Panc1 (cell line): ENCODE measurements around the gene INF2. TPM values are rescaled to one million over a fixed set of nuclear protein-coding genes. Genes with fewer than 3 reads are reported as not detected.

Experiments
- ATAC-seq: fragments of 200-7000 bp; cut with Tn5 transposase; 2 replicates; pipeline ENCODE4 v1.9.1; 2020; ENCODE audit warnings: mild to moderate bottlenecking, moderate library complexity
- BruUV-seq: library from RNA; stranded (reverse); fragments of 400-500 nt; replicated peaks from 2 replicates; lab custom pipeline; 2021; lab: Mats Ljungman, UMichigan
- CTCF ChIA-PET: fragments of 300-600 bp; sonication (Branson Sonifier 250); formaldehyde crosslinking; loops from one replicate; lab custom pipeline; 2022; ENCODE audit warnings: antibody characterized with exemption; lab: Charles Lee
- POLR2A ChIA-PET: fragments of 300-600 bp; sonication (Branson Sonifier 250); formaldehyde crosslinking; loops from one replicate; lab custom pipeline; 2022; ENCODE audit warnings: antibody characterized with exemption; lab: Charles Lee
- DNase-seq: peaks from one replicate; pipeline ENCODE4 v3.0.0-alpha.2; 2010; ENCODE audit warnings: low read depth, low spot score
- H3K27ac ChIP-seq: 2 replicates; pipeline ENCODE4 v1.5.1; 2011; ENCODE audit warnings: mild to moderate bottlenecking, low read length, inconsistent platforms
- H3K27me3 ChIP-seq: fragments of 200-500 bp; sonication (Bioruptor generic); 2 replicates; pipeline ENCODE4 v1.6.0; 2014; ENCODE audit warnings: low read length, inconsistent platforms; ENCODE audit not compliant: control insufficient read depth, insufficient read depth
- H3K36me3 ChIP-seq: fragments of 200-500 bp; sonication (Bioruptor generic); 2 replicates; pipeline ENCODE4 v1.5.1; 2014; ENCODE audit warnings: inconsistent platforms, mild to moderate bottlenecking, low read length, moderate library complexity; ENCODE audit not compliant: control insufficient read depth, insufficient read depth
- H3K4me1 ChIP-seq: 2 replicates; pipeline ENCODE4 v1.5.1; 2011; ENCODE audit warnings: inconsistent platforms, mild to moderate bottlenecking, low read length, moderate library complexity; ENCODE audit not compliant: control insufficient read depth, insufficient read depth
- H3K4me3 ChIP-seq, 2 experiments: 2 replicates each; pipeline ENCODE4 v1.5.1; 2011 to 2012; ENCODE audit warnings: low read depth in 2 of 2, low read length in 2 of 2, mild to moderate bottlenecking in 2 of 2, inconsistent platforms in 1 of 2, moderate library complexity in 1 of 2
- H3K9me3 ChIP-seq: fragments of 200-500 bp; sonication (Bioruptor generic); 2 replicates; pipeline ENCODE4 v1.5.1; 2014; ENCODE audit warnings: low read depth, mild to moderate bottlenecking, inconsistent platforms, low read length, moderate library complexity; ENCODE audit not compliant: control insufficient read depth, insufficient read depth
- POLR2AphosphoS5 ChIP-seq: IDR thresholded peaks from 2 replicates; pipeline ENCODE4 v1.6.1; 2012; ENCODE audit warnings: mild to moderate bottlenecking, low read depth, low read length, moderate library complexity
- SIN3A ChIP-seq: IDR thresholded peaks from 2 replicates; pipeline ENCODE4 v1.6.1; 2012; ENCODE audit warnings: low read depth, mild to moderate bottlenecking, low read length, moderate library complexity, borderline replicate concordance; ENCODE audit not compliant: insufficient read depth
- TCF7L2 ChIP-seq: IDR thresholded peaks from 2 replicates; pipeline ENCODE4 v1.6.1; 2011; ENCODE audit warnings: mild to moderate bottlenecking, low read depth, low read length, inconsistent platforms
- in situ Hi-C: cut with HindIII; loops from 2 replicates; pipeline ENCODE4 v1.10.0; 2016; ENCODE audit warnings: low sequenced_read_pairs, low pct_unique_long_range_greater_than_20kb
- intact Hi-C: fragments of 100-400 bp; cut with micrococcal nuclease; formaldehyde crosslinking; loops from one replicate; pipeline ENCODE4 v1.10.0; 2022; ENCODE audit not compliant: unreplicated experiment
- total RNA-seq: library from RNA; stranded (reverse); gene quantifications from one replicate; pipeline ENCODE4 v1.2.1, GENCODE V29; 2021; ENCODE audit not compliant: unreplicated experiment
- TF ChIP-seq, protein P1 (sequence below), 2 experiments: IDR thresholded peaks; 2 replicates each; pipeline ENCODE4 v1.6.1; 2011 to 2012; ENCODE audit warnings: low read depth in 2 of 2, control low read depth in 1 of 2, low read length in 1 of 2, mild to moderate bottlenecking in 1 of 2, moderate library complexity in 1 of 2; ENCODE audit not compliant: insufficient read depth in 1 of 2
- TF ChIP-seq, protein P2 (sequence below): fragments of 450-650 bp; IDR thresholded peaks from 2 replicates; pipeline ENCODE4 v1.5.1; 2017; ENCODE audit warnings: mild to moderate bottlenecking

The INF2 gene
- total RNA-seq, 1 experiment from 2014 or later, result 195 TPM

DNA sequence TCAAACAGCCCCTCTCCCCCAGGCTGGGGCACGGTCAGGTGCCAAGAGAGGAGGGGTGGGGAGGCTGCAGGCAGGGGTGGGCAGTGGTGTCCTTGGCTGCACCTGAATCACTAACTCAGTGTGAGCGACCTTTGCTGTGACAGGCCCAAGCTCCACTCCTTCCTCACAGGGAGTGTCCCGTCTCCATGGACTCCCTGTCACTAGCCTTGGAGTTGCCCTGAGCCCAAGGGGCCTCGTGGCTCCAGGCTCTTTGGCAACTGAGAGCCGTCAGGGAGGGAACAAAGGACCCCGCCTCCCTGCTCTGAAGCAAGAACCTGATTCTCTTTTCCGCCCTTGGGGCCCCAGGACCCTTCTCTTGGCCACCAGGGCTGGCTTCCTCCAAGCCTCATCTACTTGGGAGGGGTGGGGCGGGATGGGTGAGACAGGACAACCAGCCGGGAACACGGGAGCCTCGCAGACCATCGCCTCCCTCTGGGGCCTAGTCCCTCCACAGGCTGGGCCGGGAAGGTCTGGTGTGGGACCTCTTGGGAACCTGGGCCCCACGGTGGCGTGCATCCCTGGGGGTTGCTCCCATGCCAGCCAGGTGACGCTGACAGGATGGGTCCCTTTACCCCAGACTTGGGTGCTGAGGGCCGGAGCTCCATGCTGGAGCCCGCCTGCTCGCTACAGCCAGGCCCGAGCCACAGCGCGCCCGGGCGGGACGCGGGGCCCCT is 33.7 kb downstream of the INF2 start:
- in situ Hi-C loops, result no loop called here
- TF ChIP-seq POLR2AphosphoS5 (peak; percentile 45; the same call in 1 of the 2 replicates), SIN3A (no peak)
- TF ChIP-seq, protein P1, sequence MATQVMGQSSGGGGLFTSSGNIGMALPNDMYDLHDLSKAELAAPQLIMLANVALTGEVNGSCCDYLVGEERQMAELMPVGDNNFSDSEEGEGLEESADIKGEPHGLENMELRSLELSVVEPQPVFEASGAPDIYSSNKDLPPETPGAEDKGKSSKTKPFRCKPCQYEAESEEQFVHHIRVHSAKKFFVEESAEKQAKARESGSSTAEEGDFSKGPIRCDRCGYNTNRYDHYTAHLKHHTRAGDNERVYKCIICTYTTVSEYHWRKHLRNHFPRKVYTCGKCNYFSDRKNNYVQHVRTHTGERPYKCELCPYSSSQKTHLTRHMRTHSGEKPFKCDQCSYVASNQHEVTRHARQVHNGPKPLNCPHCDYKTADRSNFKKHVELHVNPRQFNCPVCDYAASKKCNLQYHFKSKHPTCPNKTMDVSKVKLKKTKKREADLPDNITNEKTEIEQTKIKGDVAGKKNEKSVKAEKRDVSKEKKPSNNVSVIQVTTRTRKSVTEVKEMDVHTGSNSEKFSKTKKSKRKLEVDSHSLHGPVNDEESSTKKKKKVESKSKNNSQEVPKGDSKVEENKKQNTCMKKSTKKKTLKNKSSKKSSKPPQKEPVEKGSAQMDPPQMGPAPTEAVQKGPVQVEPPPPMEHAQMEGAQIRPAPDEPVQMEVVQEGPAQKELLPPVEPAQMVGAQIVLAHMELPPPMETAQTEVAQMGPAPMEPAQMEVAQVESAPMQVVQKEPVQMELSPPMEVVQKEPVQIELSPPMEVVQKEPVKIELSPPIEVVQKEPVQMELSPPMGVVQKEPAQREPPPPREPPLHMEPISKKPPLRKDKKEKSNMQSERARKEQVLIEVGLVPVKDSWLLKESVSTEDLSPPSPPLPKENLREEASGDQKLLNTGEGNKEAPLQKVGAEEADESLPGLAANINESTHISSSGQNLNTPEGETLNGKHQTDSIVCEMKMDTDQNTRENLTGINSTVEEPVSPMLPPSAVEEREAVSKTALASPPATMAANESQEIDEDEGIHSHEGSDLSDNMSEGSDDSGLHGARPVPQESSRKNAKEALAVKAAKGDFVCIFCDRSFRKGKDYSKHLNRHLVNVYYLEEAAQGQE (IDR thresholded peaks at IDR 0.05; ENCODE audit: insufficient read depth in 1 of 2, low read depth in 2 of 2, low read length in 1 of 2), result no peak
- TF ChIP-seq, protein P2, sequence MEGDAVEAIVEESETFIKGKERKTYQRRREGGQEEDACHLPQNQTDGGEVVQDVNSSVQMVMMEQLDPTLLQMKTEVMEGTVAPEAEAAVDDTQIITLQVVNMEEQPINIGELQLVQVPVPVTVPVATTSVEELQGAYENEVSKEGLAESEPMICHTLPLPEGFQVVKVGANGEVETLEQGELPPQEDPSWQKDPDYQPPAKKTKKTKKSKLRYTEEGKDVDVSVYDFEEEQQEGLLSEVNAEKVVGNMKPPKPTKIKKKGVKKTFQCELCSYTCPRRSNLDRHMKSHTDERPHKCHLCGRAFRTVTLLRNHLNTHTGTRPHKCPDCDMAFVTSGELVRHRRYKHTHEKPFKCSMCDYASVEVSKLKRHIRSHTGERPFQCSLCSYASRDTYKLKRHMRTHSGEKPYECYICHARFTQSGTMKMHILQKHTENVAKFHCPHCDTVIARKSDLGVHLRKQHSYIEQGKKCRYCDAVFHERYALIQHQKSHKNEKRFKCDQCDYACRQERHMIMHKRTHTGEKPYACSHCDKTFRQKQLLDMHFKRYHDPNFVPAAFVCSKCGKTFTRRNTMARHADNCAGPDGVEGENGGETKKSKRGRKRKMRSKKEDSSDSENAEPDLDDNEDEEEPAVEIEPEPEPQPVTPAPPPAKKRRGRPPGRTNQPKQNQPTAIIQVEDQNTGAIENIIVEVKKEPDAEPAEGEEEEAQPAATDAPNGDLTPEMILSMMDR, result 0 out of 2 replicates have a peak, but pooled peaks have one; percentile 70
- ChIA-PET POLR2A (no interaction called here), CTCF (interaction anchor here (0.6 kb wide), 1 partner anchor 30 kb away, joined by 5 read pairs; no protein-coding TSS in a partner anchor)
- ATAC-seq (peak; percentile 11), DNase-seq (no peak)
- peaks cover 33% of the 10 kb centered on the region for H3K4me1 ChIP-seq
- H3K27ac ChIP-seq, result peak overlapping the region; percentile 63
- BruUV-seq, result no TSS peak
- H3K27me3 ChIP-seq, result no peaks in the 10 kb centered on the region
- H3K4me3 ChIP-seq, result peak overlapping the region; percentile 42 to 52
- H3K36me3 ChIP-seq, result no peaks in the 10 kb centered on the region
- H3K9me3 ChIP-seq, result no peaks in the 10 kb centered on the region
- intact Hi-C loops, result no loop called here

DNA sequence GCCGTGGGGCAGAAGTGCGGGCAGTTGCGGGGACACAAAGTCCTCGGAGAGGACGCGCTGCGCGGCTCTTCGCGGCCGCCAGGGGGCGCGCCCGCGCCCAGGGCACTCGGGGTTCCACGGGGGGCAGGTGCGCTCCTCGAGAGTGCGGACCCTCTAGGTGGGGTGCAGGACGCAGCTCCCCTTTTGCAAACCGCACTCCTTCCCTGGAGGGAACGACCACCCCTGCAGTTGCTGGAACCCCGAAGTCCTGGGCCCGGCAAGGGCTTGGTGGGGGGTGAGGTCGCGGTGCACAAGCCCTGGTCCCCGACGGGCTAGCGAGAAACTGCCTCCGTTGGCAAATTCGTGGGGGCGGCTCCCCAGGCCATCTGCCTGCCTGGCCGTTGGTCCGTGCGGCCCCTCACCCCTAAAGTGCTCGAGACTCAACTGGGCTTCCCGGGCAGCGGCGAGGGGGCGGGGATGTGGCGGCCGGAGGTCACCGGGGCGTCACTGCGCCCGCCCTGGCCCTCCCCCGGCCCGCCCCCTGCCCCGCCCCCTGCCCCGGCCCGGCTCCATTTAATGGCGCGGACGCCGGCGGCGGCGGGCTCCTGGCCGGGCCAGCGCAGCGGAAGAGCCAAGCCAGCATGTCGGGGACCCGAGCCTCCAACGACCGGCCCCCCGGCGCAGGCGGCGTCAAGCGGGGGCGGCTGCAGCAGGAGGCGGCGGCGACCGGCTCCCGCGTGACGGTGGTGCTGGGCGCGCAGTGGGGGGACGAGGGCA is 34.4 kb downstream of the INF2 start, which contains the start of gene ADSS1:
TSS of gene ADSS1 (plus strand) at position 579 of the 756 bp plus-strand sequence. CDS start at position 621, 42 bp downstream.
- DNase-seq (peak; percentile 24), ATAC-seq (peak; percentile 59)
- Histone ChIP-seq H3K36me3 (no peaks in the 10 kb centered on the region), H3K27me3 (no peaks in the 10 kb centered on the region), H3K4me3 (peak within 1 kb of the TSS; percentile 42 to 52), H3K9me3 (no peaks in the 10 kb centered on the region), H3K4me1 (peaks cover 33% of the 10 kb centered on the region), H3K27ac (peak within 1 kb of the TSS; percentile 63)
- ChIA-PET POLR2A (no interaction called here), CTCF (no interaction called here)
- in situ Hi-C loops (no loop called here), intact Hi-C loops (no loop called here)
- BruUV-seq, result no TSS peak
- TF ChIP-seq SIN3A (0 out of 2 replicates have a peak, but pooled peaks have one; percentile 68), POLR2AphosphoS5 (peak; percentile 9; the same call in 1 of the 2 replicates), TCF7L2 (no peak)
- TF ChIP-seq, protein P2, result peak; percentile 97
